ENCODE data around the gene TOMM40L.
"Not testable (repeated sequence)": the region's sequence is repeated elsewhere in the genome, so short reads cannot be mapped to it uniquely, and the experiment has no call there.

DNA sequence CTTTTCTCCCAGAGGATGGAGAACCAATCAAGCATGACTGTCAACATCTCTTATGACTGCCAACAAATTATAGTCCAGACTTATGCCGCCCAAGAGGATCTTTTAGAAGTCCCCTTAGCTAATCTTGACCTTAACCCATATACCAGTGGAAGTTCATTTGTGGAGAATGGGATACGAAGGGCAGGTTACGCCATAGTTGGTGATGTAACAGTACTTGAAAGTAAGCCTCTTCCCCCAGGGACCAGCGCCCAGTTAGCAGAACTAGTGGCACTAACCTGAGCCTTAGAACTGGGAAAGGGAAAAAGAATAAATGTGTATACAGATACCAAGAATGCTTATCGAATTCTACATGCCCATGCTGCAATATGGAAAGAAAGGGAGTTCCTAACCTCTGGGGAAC, 29.4 kb downstream of the TOMM40L start:
- TF ChIP-seq, protein P1, sequence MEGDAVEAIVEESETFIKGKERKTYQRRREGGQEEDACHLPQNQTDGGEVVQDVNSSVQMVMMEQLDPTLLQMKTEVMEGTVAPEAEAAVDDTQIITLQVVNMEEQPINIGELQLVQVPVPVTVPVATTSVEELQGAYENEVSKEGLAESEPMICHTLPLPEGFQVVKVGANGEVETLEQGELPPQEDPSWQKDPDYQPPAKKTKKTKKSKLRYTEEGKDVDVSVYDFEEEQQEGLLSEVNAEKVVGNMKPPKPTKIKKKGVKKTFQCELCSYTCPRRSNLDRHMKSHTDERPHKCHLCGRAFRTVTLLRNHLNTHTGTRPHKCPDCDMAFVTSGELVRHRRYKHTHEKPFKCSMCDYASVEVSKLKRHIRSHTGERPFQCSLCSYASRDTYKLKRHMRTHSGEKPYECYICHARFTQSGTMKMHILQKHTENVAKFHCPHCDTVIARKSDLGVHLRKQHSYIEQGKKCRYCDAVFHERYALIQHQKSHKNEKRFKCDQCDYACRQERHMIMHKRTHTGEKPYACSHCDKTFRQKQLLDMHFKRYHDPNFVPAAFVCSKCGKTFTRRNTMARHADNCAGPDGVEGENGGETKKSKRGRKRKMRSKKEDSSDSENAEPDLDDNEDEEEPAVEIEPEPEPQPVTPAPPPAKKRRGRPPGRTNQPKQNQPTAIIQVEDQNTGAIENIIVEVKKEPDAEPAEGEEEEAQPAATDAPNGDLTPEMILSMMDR (IDR thresholded peaks at IDR 0.05): not testable (repeated sequence)
- TF ChIP-seq POLR2A, EP300 (IDR thresholded peaks at IDR 0.05): not testable (repeated sequence)

All from ovary (tissue), 3 donors.